Measurements from ENCODE around the gene TATDN3.

DNA sequence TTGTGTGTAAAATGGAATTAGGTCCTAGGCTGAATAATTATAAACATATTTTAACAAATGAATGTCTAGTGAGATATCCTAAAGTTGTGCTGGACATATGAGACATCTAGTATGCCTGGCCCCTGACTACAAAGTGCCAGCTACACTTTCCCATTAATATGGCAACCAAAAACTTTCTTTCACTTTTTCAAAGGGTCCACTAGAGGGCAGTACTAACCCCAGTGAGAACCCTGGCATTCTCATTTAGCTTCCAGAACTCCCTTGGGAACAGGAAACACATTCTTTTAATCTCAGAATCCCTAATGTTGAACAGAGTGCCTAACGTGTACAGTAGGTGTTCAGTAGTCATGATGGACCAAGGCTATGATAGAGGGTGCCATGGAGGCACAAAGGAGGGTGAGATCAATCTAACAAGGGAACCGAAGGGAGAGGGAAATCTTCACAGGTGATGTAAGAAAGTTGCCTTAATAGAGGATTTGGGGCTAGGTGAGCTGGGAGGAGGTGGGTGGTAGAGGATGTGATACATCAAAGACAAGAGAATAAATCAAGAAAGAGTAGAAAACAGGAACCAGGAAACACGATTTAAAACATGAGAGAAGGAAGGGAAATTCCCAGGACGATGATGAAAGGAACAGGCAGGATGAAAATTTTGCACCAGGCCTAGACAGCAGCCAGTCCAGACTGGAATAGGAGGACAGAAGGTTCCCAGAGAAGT is 41.7 kb upstream of the TATDN3 start:
- TF ChIP-seq EP300 (IDR thresholded peaks at IDR 0.05) (no peak), POLR2AphosphoS5 (IDR thresholded peaks at IDR 0.05) (no peak), POLR2A (IDR thresholded peaks at IDR 0.05) (no peak)
